Measurements from ENCODE around the gene LTBP1. TPM values are rescaled to one million over a fixed set of nuclear protein-coding genes. Genes with fewer than 3 reads are reported as not detected.

The LTBP1 gene
- total and polyA plus RNA-seq, 5 donors from 2014 or later = 3.7 TPM; not detected in 4

DNA sequence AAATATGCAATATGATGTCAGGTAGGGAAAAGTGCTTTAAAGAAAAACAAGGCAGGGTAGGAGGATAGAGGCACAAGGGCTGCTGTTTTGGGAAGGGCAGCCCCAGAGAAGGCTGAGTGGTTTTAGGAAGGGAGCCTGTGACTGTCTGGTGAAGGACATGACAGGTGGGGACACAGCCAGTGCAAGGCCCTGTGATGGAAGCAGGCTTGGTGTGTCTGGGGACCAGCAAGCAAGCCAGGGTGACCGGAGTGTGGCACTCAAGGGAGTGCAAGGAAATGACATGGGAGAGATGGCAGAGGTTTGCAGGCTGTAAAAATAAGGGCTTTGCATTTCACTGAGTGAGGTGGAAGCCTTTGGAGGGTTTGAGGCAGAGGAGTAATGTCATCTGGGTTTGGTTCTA lies 62.0 kb downstream of the LTBP1 start:
- peaks cover 0 to 2% (median 0%) of the 10 kb centered on the region in 7 donors for H3K9me3 Mint-ChIP-seq
- no peaks in the 10 kb centered on the region for H3K36me3 ChIP-seq (ENCODE audit: control insufficient read depth, insufficient read depth, low read length)
- H3K4me1 Mint-ChIP-seq = no peaks in the 10 kb centered on the region
- H3K36me3 Mint-ChIP-seq = no peaks in the 10 kb centered on the region
- ATAC-seq (ENCODE audit: low read depth in 2 of 2) (no peak), DNase-seq (no peak)
- no peaks in the 10 kb centered on the region for H3K4me1 ChIP-seq (ENCODE audit: control insufficient read depth, insufficient read depth, low read length, poor library complexity, severe bottlenecking)
- H3K4me3 Mint-ChIP-seq = no peak overlapping the region
- H3K27ac ChIP-seq (ENCODE audit: insufficient read depth, low read length, poor library complexity, severe bottlenecking) = no peak overlapping the region
- H3K9me3 ChIP-seq (ENCODE audit: control insufficient read depth in 2 of 2, low read length in 2 of 2) = no peaks in the 10 kb centered on the region
- H3K4me3 ChIP-seq (ENCODE audit: low read depth, low read length) = no peak overlapping the region
- peaks cover 10% of the 10 kb centered on the region for H3K27me3 Mint-ChIP-seq
- no peak overlapping the region for H3K27ac Mint-ChIP-seq
- H3K27me3 ChIP-seq (ENCODE audit: control insufficient read depth, insufficient read depth, low read length) = no peaks in the 10 kb centered on the region

DNA sequence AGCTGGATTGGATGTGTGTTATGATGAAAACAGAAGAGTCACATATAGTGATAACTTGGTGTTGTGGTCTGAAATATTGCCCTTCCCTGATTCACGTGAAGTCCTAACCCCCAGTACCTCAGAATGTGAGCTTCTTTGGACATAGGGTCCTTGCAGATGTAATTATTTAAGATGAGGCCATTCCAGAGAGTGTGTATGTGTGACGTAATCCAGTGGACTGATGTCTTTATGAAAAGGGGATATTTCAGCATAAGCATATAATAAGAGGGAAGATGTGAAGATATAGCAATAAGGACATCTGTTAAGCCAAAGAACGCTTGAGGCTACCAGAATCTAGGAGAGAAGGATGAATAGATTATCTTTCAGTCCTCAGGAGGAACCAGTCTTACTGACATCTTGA lies 62.5 kb downstream of the LTBP1 start:
- Histone ChIP-seq H3K9me3 (ENCODE audit: control insufficient read depth in 2 of 2, low read length in 2 of 2) (no peaks in the 10 kb centered on the region), H3K27ac (ENCODE audit: insufficient read depth, low read length, poor library complexity, severe bottlenecking) (no peak overlapping the region), H3K4me3 (ENCODE audit: low read depth, low read length) (no peak overlapping the region), H3K27me3 (ENCODE audit: control insufficient read depth, insufficient read depth, low read length) (no peaks in the 10 kb centered on the region), H3K4me1 (ENCODE audit: control insufficient read depth, insufficient read depth, low read length, poor library complexity, severe bottlenecking) (no peaks in the 10 kb centered on the region), H3K36me3 (ENCODE audit: control insufficient read depth, insufficient read depth, low read length) (no peaks in the 10 kb centered on the region)
- Mint-ChIP-seq H3K4me1 (no peaks in the 10 kb centered on the region), H3K27ac (no peak overlapping the region), H3K4me3 (no peak overlapping the region), H3K9me3 (peaks cover 0 to 2% (median 0%) of the 10 kb centered on the region in 7 donors), H3K36me3 (no peaks in the 10 kb centered on the region), H3K27me3 (peaks cover 10% of the 10 kb centered on the region)
- DNase-seq (no peak), ATAC-seq (ENCODE audit: low read depth in 2 of 2) (no peak)

GRCh38 chr2:33011373-33011772 lies 64.6 kb downstream of the LTBP1 start:
- H3K27ac Mint-ChIP-seq = no peak overlapping the region
- Histone ChIP-seq H3K9me3 (ENCODE audit: control insufficient read depth in 2 of 2, low read length in 2 of 2) (no peaks in the 10 kb centered on the region), H3K4me3 (ENCODE audit: low read depth, low read length) (no peak overlapping the region), H3K27me3 (ENCODE audit: control insufficient read depth, insufficient read depth, low read length) (no peaks in the 10 kb centered on the region), H3K27ac (ENCODE audit: insufficient read depth, low read length, poor library complexity, severe bottlenecking) (no peak overlapping the region), H3K4me1 (ENCODE audit: control insufficient read depth, insufficient read depth, low read length, poor library complexity, severe bottlenecking) (no peaks in the 10 kb centered on the region), H3K36me3 (ENCODE audit: control insufficient read depth, insufficient read depth, low read length) (no peaks in the 10 kb centered on the region)
- H3K4me3 Mint-ChIP-seq = no peak overlapping the region
- no peaks in the 10 kb centered on the region for H3K36me3 Mint-ChIP-seq
- no peak for ATAC-seq (ENCODE audit: low read depth in 2 of 2)
- H3K4me1 Mint-ChIP-seq = no peaks in the 10 kb centered on the region
- peaks cover 10% of the 10 kb centered on the region for H3K27me3 Mint-ChIP-seq
- DNase-seq = no peak
- peaks cover 0 to 2% (median 0%) of the 10 kb centered on the region in 7 donors for H3K9me3 Mint-ChIP-seq

DNA sequence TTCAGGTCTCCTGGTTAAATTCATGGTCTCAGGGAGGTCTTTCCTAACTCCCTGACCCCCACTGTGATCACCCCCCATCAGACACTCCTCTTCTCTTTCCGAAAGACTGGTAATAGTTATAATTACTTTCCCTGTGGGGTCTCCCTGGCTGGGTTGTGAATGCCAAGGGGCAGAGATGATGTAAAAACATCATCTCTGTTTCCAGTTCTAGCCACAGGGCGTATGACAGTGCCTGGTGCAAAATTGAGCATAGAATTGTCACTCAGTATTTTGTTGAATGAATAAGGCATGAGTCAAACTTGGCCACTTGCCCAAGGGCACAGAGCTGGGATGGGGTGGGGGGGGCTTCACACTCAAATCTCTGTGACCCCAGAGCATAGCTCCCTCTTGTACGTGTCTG lies 65.2 kb downstream of the LTBP1 start:
- Mint-ChIP-seq H3K9me3 (peaks cover 0 to 2% (median 0%) of the 10 kb centered on the region in 7 donors), H3K4me3 (no peak overlapping the region), H3K27ac (no peak overlapping the region), H3K36me3 (no peaks in the 10 kb centered on the region), H3K27me3 (peaks cover 10% of the 10 kb centered on the region), H3K4me1 (no peaks in the 10 kb centered on the region)
- DNase-seq = no peak
- H3K27me3 ChIP-seq (ENCODE audit: control insufficient read depth, insufficient read depth, low read length) = no peaks in the 10 kb centered on the region
- ATAC-seq (ENCODE audit: low read depth in 2 of 2) = no peak
- no peaks in the 10 kb centered on the region for H3K4me1 ChIP-seq (ENCODE audit: control insufficient read depth, insufficient read depth, low read length, poor library complexity, severe bottlenecking)
- no peak overlapping the region for H3K27ac ChIP-seq (ENCODE audit: insufficient read depth, low read length, poor library complexity, severe bottlenecking)
- no peak overlapping the region for H3K4me3 ChIP-seq (ENCODE audit: low read depth, low read length)
- no peaks in the 10 kb centered on the region for H3K9me3 ChIP-seq (ENCODE audit: control insufficient read depth in 2 of 2, low read length in 2 of 2)
- H3K36me3 ChIP-seq (ENCODE audit: control insufficient read depth, insufficient read depth, low read length) = no peaks in the 10 kb centered on the region

GRCh38 chr2:33013684-33014110 lies 66.9 kb downstream of the LTBP1 start:
- Mint-ChIP-seq H3K9me3 (peaks cover 0 to 2% (median 0%) of the 10 kb centered on the region in 7 donors), H3K27ac (no peak overlapping the region), H3K36me3 (no peaks in the 10 kb centered on the region), H3K27me3 (peaks cover 10% of the 10 kb centered on the region), H3K4me3 (no peak overlapping the region), H3K4me1 (no peaks in the 10 kb centered on the region)
- ATAC-seq (ENCODE audit: low read depth in 2 of 2) = no peak
- Histone ChIP-seq H3K36me3 (ENCODE audit: control insufficient read depth, insufficient read depth, low read length) (no peaks in the 10 kb centered on the region), H3K9me3 (ENCODE audit: control insufficient read depth in 2 of 2, low read length in 2 of 2) (no peaks in the 10 kb centered on the region), H3K4me3 (ENCODE audit: low read depth, low read length) (no peak overlapping the region), H3K4me1 (ENCODE audit: control insufficient read depth, insufficient read depth, low read length, poor library complexity, severe bottlenecking) (no peaks in the 10 kb centered on the region), H3K27me3 (ENCODE audit: control insufficient read depth, insufficient read depth, low read length) (no peaks in the 10 kb centered on the region), H3K27ac (ENCODE audit: insufficient read depth, low read length, poor library complexity, severe bottlenecking) (no peak overlapping the region)
- DNase-seq = no peak

GRCh38 chr2:33014268-33014667 lies 67.5 kb downstream of the LTBP1 start:
- H3K4me1 ChIP-seq (ENCODE audit: control insufficient read depth, insufficient read depth, low read length, poor library complexity, severe bottlenecking) = no peaks in the 10 kb centered on the region
- DNase-seq (no peak), ATAC-seq (ENCODE audit: low read depth in 2 of 2) (no peak)
- H3K36me3 ChIP-seq (ENCODE audit: control insufficient read depth, insufficient read depth, low read length) = no peaks in the 10 kb centered on the region
- H3K9me3 ChIP-seq (ENCODE audit: control insufficient read depth in 2 of 2, low read length in 2 of 2) = no peaks in the 10 kb centered on the region
- Mint-ChIP-seq H3K4me3 (no peak overlapping the region), H3K27ac (no peak overlapping the region), H3K4me1 (no peaks in the 10 kb centered on the region), H3K36me3 (no peaks in the 10 kb centered on the region), H3K27me3 (peaks cover 14% of the 10 kb centered on the region), H3K9me3 (peaks cover 0 to 2% (median 0%) of the 10 kb centered on the region in 7 donors)
- H3K27ac ChIP-seq (ENCODE audit: insufficient read depth, low read length, poor library complexity, severe bottlenecking) = no peak overlapping the region
- no peak overlapping the region for H3K4me3 ChIP-seq (ENCODE audit: low read depth, low read length)
- no peaks in the 10 kb centered on the region for H3K27me3 ChIP-seq (ENCODE audit: control insufficient read depth, insufficient read depth, low read length)

DNA sequence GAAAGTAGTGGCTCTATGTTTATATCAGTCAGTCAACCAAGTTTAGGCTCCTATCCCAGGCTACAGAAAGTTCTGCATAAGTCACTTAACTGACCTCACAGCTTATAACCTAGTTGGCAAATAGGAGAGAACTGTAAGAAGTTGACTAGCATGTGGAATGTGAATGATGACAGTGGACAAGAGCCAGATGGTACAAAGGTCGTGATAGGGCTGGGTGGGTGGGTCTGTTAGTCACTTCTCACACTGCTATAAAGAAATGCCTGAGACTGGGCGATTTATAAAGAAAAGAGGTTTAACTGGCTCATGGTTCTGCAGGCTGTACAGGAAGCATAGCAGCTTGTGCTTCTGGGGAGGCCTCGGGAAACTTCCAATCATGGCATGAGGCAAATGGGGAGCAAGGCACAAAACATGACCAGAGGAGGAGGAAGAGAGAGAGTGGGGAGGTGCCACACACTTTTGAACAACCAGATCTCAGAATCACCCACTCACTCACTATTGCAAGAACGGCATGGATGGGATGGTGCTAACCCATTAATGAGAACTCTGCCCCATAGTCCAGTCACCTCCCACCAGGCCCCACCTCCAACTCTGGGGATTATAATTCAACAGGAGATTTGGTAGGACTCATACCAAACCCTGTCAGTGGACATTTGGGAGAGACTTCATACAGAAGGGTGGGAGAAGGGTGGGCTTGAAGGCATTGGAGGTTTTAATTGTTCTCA lies 68.8 kb downstream of the LTBP1 start:
- Histone ChIP-seq H3K36me3 (ENCODE audit: control insufficient read depth, insufficient read depth, low read length) (no peaks in the 10 kb centered on the region), H3K9me3 (ENCODE audit: control insufficient read depth in 2 of 2, low read length in 2 of 2) (no peaks in the 10 kb centered on the region), H3K4me3 (ENCODE audit: low read depth, low read length) (no peak overlapping the region), H3K27ac (ENCODE audit: insufficient read depth, low read length, poor library complexity, severe bottlenecking) (no peak overlapping the region), H3K4me1 (ENCODE audit: control insufficient read depth, insufficient read depth, low read length, poor library complexity, severe bottlenecking) (no peaks in the 10 kb centered on the region), H3K27me3 (ENCODE audit: control insufficient read depth, insufficient read depth, low read length) (no peaks in the 10 kb centered on the region)
- H3K4me1 Mint-ChIP-seq = no peaks in the 10 kb centered on the region
- H3K27ac Mint-ChIP-seq = no peak overlapping the region
- no peak for ATAC-seq (ENCODE audit: low read depth in 2 of 2)
- peaks cover 0 to 2% (median 0%) of the 10 kb centered on the region in 7 donors for H3K9me3 Mint-ChIP-seq
- peaks cover 11% of the 10 kb centered on the region for H3K27me3 Mint-ChIP-seq
- no peak for DNase-seq
- no peak overlapping the region for H3K4me3 Mint-ChIP-seq
- no peaks in the 10 kb centered on the region for H3K36me3 Mint-ChIP-seq

DNA sequence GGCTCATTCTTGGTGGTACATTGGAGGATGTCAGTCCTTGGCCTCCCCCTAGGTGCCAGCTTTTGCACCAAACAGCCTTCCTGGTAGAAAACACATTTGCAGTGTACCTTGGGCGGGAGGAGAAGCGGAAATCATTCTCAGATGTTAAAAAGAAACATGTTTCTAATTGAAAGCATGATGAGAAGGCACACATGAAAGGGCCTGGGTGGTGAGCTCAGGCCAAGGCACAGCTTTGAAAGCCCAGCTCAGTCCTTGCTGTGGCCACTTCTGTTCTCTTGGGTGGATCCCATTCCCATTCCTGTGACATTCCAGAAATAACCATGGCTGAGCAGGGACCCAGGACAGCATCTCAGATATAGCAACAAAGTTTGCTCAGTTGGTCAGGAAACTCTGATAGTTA lies 71.5 kb downstream of the LTBP1 start:
- H3K4me1 Mint-ChIP-seq = no peaks in the 10 kb centered on the region

More for the DNA sequence above, 71.5 kb downstream of the LTBP1 start:
- Mint-ChIP-seq H3K9me3 (peaks cover 0 to 2% (median 0%) of the 10 kb centered on the region in 7 donors), H3K36me3 (no peaks in the 10 kb centered on the region), H3K4me3 (no peak overlapping the region), H3K27me3 (peaks cover 25% of the 10 kb centered on the region), H3K27ac (no peak overlapping the region)
- DNase-seq = no peak
- Histone ChIP-seq H3K4me3 (ENCODE audit: low read depth, low read length) (no peak overlapping the region), H3K4me1 (ENCODE audit: control insufficient read depth, insufficient read depth, low read length, poor library complexity, severe bottlenecking) (no peaks in the 10 kb centered on the region), H3K27ac (ENCODE audit: insufficient read depth, low read length, poor library complexity, severe bottlenecking) (no peak overlapping the region), H3K27me3 (ENCODE audit: control insufficient read depth, insufficient read depth, low read length) (peaks cover 14% of the 10 kb centered on the region), H3K9me3 (ENCODE audit: control insufficient read depth in 2 of 2, low read length in 2 of 2) (no peaks in the 10 kb centered on the region), H3K36me3 (ENCODE audit: control insufficient read depth, insufficient read depth, low read length) (no peaks in the 10 kb centered on the region)
- no peak for ATAC-seq (ENCODE audit: low read depth in 2 of 2)
